Stimulated activated naive B cell treated with anti-CD40 and anti-IgM and Interleukin-4, amounts not matched to agents 10 μg/mL and 1 μg/mL and 100 μg/mL, for 72 hours (primary cell): Measurements from ENCODE around the gene MDC1.
"Not testable (repeated sequence)": the region's sequence is repeated elsewhere in the genome, so short reads cannot be mapped to it uniquely, and the experiment has no call there.

Source experiments
- ATAC-seq, 2 donors: fragments of 150-1000 bp; cut with Tn5 transposase; replicated peaks; 2 replicates each; pipeline ENCODE4 v1.10.0; 2021; ENCODE audit warnings: moderate library complexity in 1 of 2
- DNase-seq: peaks from one replicate; pipeline ENCODE4 v3.0.0; 2021
- H3K27ac Mint-ChIP-seq: one replicate; pipeline ENCODE4 v1.8.0; 2022; ENCODE audit warnings: mild to moderate bottlenecking, mixed read lengths
- H3K27me3 Mint-ChIP-seq, 2 donors: one replicate each; pipeline ENCODE4 v1.8.0; 2022; ENCODE audit warnings: mixed read lengths in 2 of 2
- H3K36me3 Mint-ChIP-seq, 2 donors: one replicate each; pipeline ENCODE4 v1.8.0; 2022; ENCODE audit warnings: mixed read lengths in 2 of 2, mild to moderate bottlenecking in 1 of 2
- H3K4me1 Mint-ChIP-seq, 2 donors: one replicate each; pipeline ENCODE4 v1.8.0; 2022; ENCODE audit warnings: mixed read lengths in 2 of 2, mild to moderate bottlenecking in 1 of 2
- H3K4me3 Mint-ChIP-seq, 2 donors: one replicate each; pipeline ENCODE4 v1.8.0; 2022; ENCODE audit warnings: mild to moderate bottlenecking in 2 of 2, mixed read lengths in 2 of 2, moderate library complexity in 1 of 2
- H3K9me3 Mint-ChIP-seq, 2 donors: one replicate each; pipeline ENCODE4 v1.8.0; 2022; ENCODE audit warnings: mixed read lengths in 2 of 2, mild to moderate bottlenecking in 1 of 2

Gene MDC1

GRCh38 chr6:30672445-30673253, 44.4 kb downstream of the MDC1 start, which contains the start of gene DHX16:
TSS of gene DHX16 (minus strand) at chr6:30673006. CDS start at chr6:30672841, 165 bp downstream.
- peaks cover 23 to 31% of the 10 kb centered on the region in 2 donors for H3K36me3 Mint-ChIP-seq
- H3K4me1 Mint-ChIP-seq, result peaks cover 25 to 36% of the 10 kb centered on the region in 2 donors
- peak within 1 kb of the TSS; percentile 86 to 91 for H3K4me3 Mint-ChIP-seq
- peak within 1 kb of the TSS; percentile 52 for H3K27ac Mint-ChIP-seq
- no peaks in the 10 kb centered on the region for H3K27me3 Mint-ChIP-seq
- ATAC-seq, result peak; percentile 86
- DNase-seq, result peak; percentile 90
- no peaks in the 10 kb centered on the region for H3K9me3 Mint-ChIP-seq

GRCh38 chr6:30670760-30671527, 46.1 kb downstream of the MDC1 start:
- peaks cover 17 to 26% of the 10 kb centered on the region in 2 donors for H3K36me3 Mint-ChIP-seq

GRCh38 chr6:30666300-30666699, 50.8 kb downstream of the MDC1 start:
- peaks cover 44 to 60% of the 10 kb centered on the region in 2 donors for H3K36me3 Mint-ChIP-seq
- peak; percentile 45 to 69 for ATAC-seq
- H3K4me1 Mint-ChIP-seq, result peaks cover 11 to 12% of the 10 kb centered on the region in 2 donors
- not testable (repeated sequence) for H3K4me3 Mint-ChIP-seq, H3K9me3 Mint-ChIP-seq, H3K27me3 Mint-ChIP-seq, DNase-seq
- peak overlapping the region; percentile 47 for H3K27ac Mint-ChIP-seq

More at GRCh38 chr6:30670760-30671527, 46.1 kb downstream of the MDC1 start:
- ATAC-seq, result no peak
- Mint-ChIP-seq H3K9me3 (no peaks in the 10 kb centered on the region), H3K27me3 (no peaks in the 10 kb centered on the region), H3K4me1 (peaks cover 21 to 30% of the 10 kb centered on the region in 2 donors), H3K4me3 (peak overlapping the region; percentile 86 to 91), H3K27ac (peak overlapping the region; percentile 1)
- no peak for DNase-seq

- Mint-ChIP-seq H3K36me3 (peaks cover 43 to 52% of the 10 kb centered on the region in 2 donors), H3K27me3 (no peaks in the 10 kb centered on the region), H3K4me3 (no peak overlapping the region), H3K27ac (no peak overlapping the region), H3K4me1 (peaks cover 2 to 7% of the 10 kb centered on the region in 2 donors), H3K9me3 (no peaks in the 10 kb centered on the region)
- ATAC-seq, result no peak
- DNase-seq, result no peak
Observed at GRCh38 chr6:30664994-30665767, 51.9 kb downstream of the MDC1 start.

GRCh38 chr6:30657922-30658321, 59.2 kb downstream of the MDC1 start:
- not testable (repeated sequence) for H3K4me1 Mint-ChIP-seq
- Mint-ChIP-seq H3K27ac (peak overlapping the region; percentile 67), H3K36me3 (peaks cover 56 to 67% of the 10 kb centered on the region in 2 donors)

GRCh38 chr6:30657454-30657853, 59.6 kb downstream of the MDC1 start:
- Mint-ChIP-seq H3K4me3 (no peak overlapping the region), H3K4me1 (no peaks in the 10 kb centered on the region), H3K36me3 (peaks cover 57 to 67% of the 10 kb centered on the region in 2 donors), H3K9me3 (no peaks in the 10 kb centered on the region), H3K27me3 (no peaks in the 10 kb centered on the region), H3K27ac (peak overlapping the region; percentile 67)
- ATAC-seq (no peak), DNase-seq (no peak)

More at GRCh38 chr6:30657922-30658321, 59.2 kb downstream of the MDC1 start:
- H3K9me3 Mint-ChIP-seq, ATAC-seq, H3K4me3 Mint-ChIP-seq, DNase-seq, H3K27me3 Mint-ChIP-seq: not testable (repeated sequence)

- Mint-ChIP-seq H3K27ac (no peak overlapping the region), H3K27me3 (no peaks in the 10 kb centered on the region), H3K36me3 (peaks cover 55 to 66% of the 10 kb centered on the region in 2 donors), H3K9me3 (no peaks in the 10 kb centered on the region), H3K4me1 (no peaks in the 10 kb centered on the region), H3K4me3 (no peak overlapping the region)
- ATAC-seq (no peak), DNase-seq (no peak)
Observed at GRCh38 chr6:30656513-30656912, 60.6 kb downstream of the MDC1 start.

- DNase-seq (no peak), ATAC-seq (no peak)
- Mint-ChIP-seq H3K27ac (no peak overlapping the region), H3K4me3 (no peak overlapping the region), H3K36me3 (peaks cover 58 to 71% of the 10 kb centered on the region in 2 donors), H3K27me3 (no peaks in the 10 kb centered on the region), H3K4me1 (peaks cover 5 to 8% of the 10 kb centered on the region in 2 donors), H3K9me3 (no peaks in the 10 kb centered on the region)
Observed at GRCh38 chr6:30655743-30656094, 61.4 kb downstream of the MDC1 start.

GRCh38 chr6:30654798-30655742, 62.0 kb downstream of the MDC1 start:
- Mint-ChIP-seq H3K27ac (peak overlapping the region; percentile 76), H3K9me3 (no peaks in the 10 kb centered on the region), H3K36me3 (peaks cover 55 to 71% of the 10 kb centered on the region in 2 donors), H3K4me1 (peaks cover 5 to 8% of the 10 kb centered on the region in 2 donors), H3K27me3 (no peaks in the 10 kb centered on the region), H3K4me3 (no peak overlapping the region)
- DNase-seq (no peak), ATAC-seq (no peak)

- DNase-seq (no peak), ATAC-seq (peak; percentile 10 to 28)
- Mint-ChIP-seq H3K27ac (peak overlapping the region; percentile 84), H3K4me1 (peaks cover 17 to 25% of the 10 kb centered on the region in 2 donors), H3K4me3 (peak overlapping the region in 1 of 2 donors; percentile 63), H3K27me3 (no peaks in the 10 kb centered on the region), H3K9me3 (no peaks in the 10 kb centered on the region), H3K36me3 (peaks cover 37 to 48% of the 10 kb centered on the region in 2 donors)
Observed at GRCh38 chr6:30651143-30651542, 65.9 kb downstream of the MDC1 start.
